Gastrocnemius medialis (tissue), 4 donors: ENCODE results near the gene TMOD3. TPM values are rescaled to one million over a fixed set of nuclear protein-coding genes. Genes with fewer than 3 reads are reported as not detected.
A peak's percentile ranks its signal among the peaks of the same experiment; 100 is the strongest.

Experiments
- ATAC-seq, 2 donors: fragments of 150-250 bp; one replicate each; pipeline ENCODE4 v1.9.1; 2016
- DNase-seq, 2 donors: peaks; one replicate each; pipeline ENCODE4 v3.0.0-alpha.2; 2019
- H3K27ac ChIP-seq, 4 donors: fragments of 200-600 bp; sonication (generic); 1 replicate in 1 of 4; 2 replicates in 3 of 4; pipeline ENCODE4 v1.5.1; 2016 to 2018; ENCODE audit warnings: mild to moderate bottlenecking in 2 of 4, moderate library complexity in 1 of 4
- H3K27me3 ChIP-seq, 3 donors: fragments of 200-600 bp; sonication (generic) in 2 of 3; 1 replicate in 1 of 3; 2 replicates in 2 of 3; pipeline versions ENCODE4 v1.5.1 to v1.6.0; 2016 to 2019; ENCODE audit warnings: mild to moderate bottlenecking in 1 of 3, moderate library complexity in 1 of 3
- H3K36me3 ChIP-seq, 2 donors: fragments of 200-600 bp; sonication (generic) in 1 of 2; one replicate each; pipeline ENCODE4 v1.5.1; 2017 to 2018
- H3K4me1 ChIP-seq, 2 donors: fragments of 200-600 bp; sonication (generic) in 1 of 2; one replicate each; pipeline ENCODE4 v1.5.1; 2016 to 2017; ENCODE audit warnings: mild to moderate bottlenecking in 2 of 2
- H3K4me3 ChIP-seq, 4 donors: fragments of 200-600 bp; sonication (generic) in 3 of 4; 1 replicate in 1 of 4; 2 replicates in 3 of 4; pipeline ENCODE4 v1.5.1; 2016 to 2019; ENCODE audit warnings: mild to moderate bottlenecking in 2 of 4
- H3K9me3 ChIP-seq, 3 donors: fragments of 200-600 bp; sonication (generic) in 2 of 3; 1 replicate in 1 of 3; 2 replicates in 2 of 3; pipeline ENCODE4 v1.5.1; 2016 to 2019
- CTCF ChIP-seq, 5 experiments: fragments of 450-650 bp in 3 of 5; fragments of 200-600 bp in 2 of 5; sonication (generic) in 2 of 5; IDR thresholded peaks in 4 of 5; conservative IDR thresholded peaks in 1 of 5; 1 replicate in 4 of 5; 2 replicates in 1 of 5; pipeline ENCODE4 v1.5.1; 2016 to 2019; ENCODE audit warnings: antibody characterized with exemption in 5 of 5, mild to moderate bottlenecking in 3 of 5, moderate library complexity in 3 of 5
- POLR2A ChIP-seq, 2 donors: fragments of 450-650 bp; IDR thresholded peaks; one replicate each; pipeline ENCODE4 v1.6.1; 2017; ENCODE audit warnings: antibody characterized with exemption in 2 of 2, mild to moderate bottlenecking in 2 of 2, moderate library complexity in 2 of 2
- in situ Hi-C, 4 donors: fragments of 200-750 bp; cut with MboI; loops; one replicate each; pipeline versions ENCODE4 v1.15.0 to v1.8.0; 2017; ENCODE audit warnings: low sequenced_read_pairs in 4 of 4
- intact Hi-C: fragments of 100-400 bp; cut with DNase I; formaldehyde crosslinking; loops from one replicate; pipeline ENCODE4 v1.15.1; 2023; ENCODE audit warnings: low total_unique reads
- total RNA-seq, 4 donors: library from RNA; depleted of rRNA; stranded (reverse); fragments of >200 nt; gene quantifications; one replicate each; pipeline versions ENCODE4 v1.1.0 to v1.2.3, GENCODE V29; 2016

TMOD3 gene
- total RNA-seq, 4 donors from 2014 or later, result 6.2 to 9.2 (median 6.7) TPM

GRCh38 chr15:51830276-51830806 is 888 bp downstream of the TMOD3 start:
- no peak for TF ChIP-seq CTCF (IDR thresholded peaks at IDR 0.05 in 4 of 5, conservative IDR thresholded peaks at IDR 0.05 in 1 of 5)
- TF ChIP-seq POLR2A (IDR thresholded peaks at IDR 0.05), result no peak
- Histone ChIP-seq H3K4me1 (peaks cover 29 to 30% of the 10 kb centered on the region in 2 donors), H3K36me3 (no peaks in the 10 kb centered on the region), H3K4me3 (peak overlapping the region; percentile 82 to 94 (median 85)), H3K27me3 (no peaks in the 10 kb centered on the region), H3K27ac (peak overlapping the region; percentile 87 to 92 (median 90)), H3K9me3 (no peaks in the 10 kb centered on the region)
- DNase-seq, result no peak
- intact Hi-C loops, result loop anchor here (5.0 kb wide), 1 partner anchor 47 kb away; no protein-coding TSS in a partner anchor
- peak; percentile 16 to 19 for ATAC-seq
- in situ Hi-C loops, result no loop called here

- ATAC-seq (no peak), DNase-seq (no peak)
- no peaks in the 10 kb centered on the region for H3K27me3 ChIP-seq
- no peaks in the 10 kb centered on the region for H3K36me3 ChIP-seq
- no peak overlapping the region for H3K27ac ChIP-seq
- no peak overlapping the region for H3K4me3 ChIP-seq
- peaks cover 37 to 41% of the 10 kb centered on the region in 2 donors for H3K4me1 ChIP-seq
- H3K9me3 ChIP-seq, result no peaks in the 10 kb centered on the region
- intact Hi-C loops, result loop anchor here (5.0 kb wide), 1 partner anchor 44 kb away; no protein-coding TSS in a partner anchor
- TF ChIP-seq POLR2A (IDR thresholded peaks at IDR 0.05), result no peak
- no peak for TF ChIP-seq CTCF (IDR thresholded peaks at IDR 0.05 in 4 of 5, conservative IDR thresholded peaks at IDR 0.05 in 1 of 5)
- in situ Hi-C loops, result no loop called here
These were observed 4.3 kb downstream of the TMOD3 start for GRCh38 chr15:51833772-51834171.

GRCh38 chr15:51837792-51838251 is 8.4 kb downstream of the TMOD3 start:
- intact Hi-C loops, result no loop called here
- Histone ChIP-seq H3K4me1 (peaks cover 18 to 28% of the 10 kb centered on the region in 2 donors), H3K9me3 (no peaks in the 10 kb centered on the region), H3K27me3 (no peaks in the 10 kb centered on the region), H3K36me3 (no peaks in the 10 kb centered on the region), H3K4me3 (no peak overlapping the region), H3K27ac (peak overlapping the region in 1 of 4 donors; percentile 15)
- ATAC-seq (no peak), DNase-seq (no peak)
- TF ChIP-seq POLR2A (IDR thresholded peaks at IDR 0.05) (no peak), CTCF (IDR thresholded peaks at IDR 0.05 in 4 of 5, conservative IDR thresholded peaks at IDR 0.05 in 1 of 5) (no peak)
- in situ Hi-C loops, result no loop called here

GRCh38 chr15:51838270-51838669 is 8.8 kb downstream of the TMOD3 start:
- intact Hi-C loops, result no loop called here
- Histone ChIP-seq H3K27me3 (no peaks in the 10 kb centered on the region), H3K27ac (no peak overlapping the region), H3K9me3 (no peaks in the 10 kb centered on the region), H3K36me3 (no peaks in the 10 kb centered on the region), H3K4me3 (no peak overlapping the region), H3K4me1 (peaks cover 23 to 25% of the 10 kb centered on the region in 2 donors)
- TF ChIP-seq POLR2A (IDR thresholded peaks at IDR 0.05) (no peak), CTCF (IDR thresholded peaks at IDR 0.05 in 4 of 5, conservative IDR thresholded peaks at IDR 0.05 in 1 of 5) (no peak)
- no peak for ATAC-seq
- in situ Hi-C loops, result no loop called here
- DNase-seq, result no peak

GRCh38 chr15:51840692-51841091 is 11.2 kb downstream of the TMOD3 start:
- Histone ChIP-seq H3K27ac (no peak overlapping the region), H3K4me1 (peaks cover 28 to 34% of the 10 kb centered on the region in 2 donors), H3K36me3 (no peaks in the 10 kb centered on the region), H3K9me3 (no peaks in the 10 kb centered on the region), H3K27me3 (no peaks in the 10 kb centered on the region), H3K4me3 (no peak overlapping the region)
- in situ Hi-C loops, result no loop called here
- DNase-seq (no peak), ATAC-seq (no peak)
- TF ChIP-seq POLR2A (IDR thresholded peaks at IDR 0.05) (no peak), CTCF (IDR thresholded peaks at IDR 0.05 in 4 of 5, conservative IDR thresholded peaks at IDR 0.05 in 1 of 5) (no peak)
- intact Hi-C loops, result no loop called here
